Coronary artery (tissue), 2 donors: ENCODE measurements around the gene CACNA1B.

Source experiments
- DNase-seq: peaks from one replicate; pipeline ENCODE4 v3.0.0-alpha.2; 2017; ENCODE audit warnings: low spot score
- H3K27ac ChIP-seq, 2 donors: fragments of 200-600 bp; sonication (generic); one replicate each; pipeline ENCODE4 v1.5.1; 2016 to 2019
- H3K4me3 ChIP-seq: fragments of 200-600 bp; sonication (generic); 2 replicates; pipeline ENCODE4 v1.5.1; 2016; ENCODE audit warnings: mild to moderate bottlenecking, moderate library complexity
- TF ChIP-seq, protein P1 (sequence below): fragments of 200-600 bp; sonication (generic); IDR thresholded peaks from one replicate; pipeline ENCODE4 v1.5.1; 2019; ENCODE audit warnings: antibody characterized with exemption

CACNA1B gene

DNA sequence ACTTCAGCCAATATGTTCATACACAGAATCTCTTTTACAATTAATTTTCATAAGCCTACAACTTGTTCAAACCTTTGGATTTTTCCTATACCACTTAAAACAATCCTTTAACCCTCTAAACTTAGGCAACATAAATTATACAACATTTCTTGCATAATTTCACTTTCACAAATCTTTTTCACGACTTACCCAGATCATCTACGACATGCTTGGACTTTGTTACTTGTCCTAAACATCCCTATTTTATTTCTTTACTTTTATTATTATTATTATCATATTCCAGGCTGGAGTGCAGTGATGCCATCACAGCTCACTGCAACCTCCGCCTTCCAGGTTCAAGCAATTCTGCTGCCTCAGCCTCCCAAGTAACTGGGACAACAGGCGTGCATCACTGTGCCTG is 68.0 kb downstream of the CACNA1B start:
- Histone ChIP-seq H3K27ac (no peak overlapping the region), H3K4me3 (no peak overlapping the region)
- TF ChIP-seq, protein P1, sequence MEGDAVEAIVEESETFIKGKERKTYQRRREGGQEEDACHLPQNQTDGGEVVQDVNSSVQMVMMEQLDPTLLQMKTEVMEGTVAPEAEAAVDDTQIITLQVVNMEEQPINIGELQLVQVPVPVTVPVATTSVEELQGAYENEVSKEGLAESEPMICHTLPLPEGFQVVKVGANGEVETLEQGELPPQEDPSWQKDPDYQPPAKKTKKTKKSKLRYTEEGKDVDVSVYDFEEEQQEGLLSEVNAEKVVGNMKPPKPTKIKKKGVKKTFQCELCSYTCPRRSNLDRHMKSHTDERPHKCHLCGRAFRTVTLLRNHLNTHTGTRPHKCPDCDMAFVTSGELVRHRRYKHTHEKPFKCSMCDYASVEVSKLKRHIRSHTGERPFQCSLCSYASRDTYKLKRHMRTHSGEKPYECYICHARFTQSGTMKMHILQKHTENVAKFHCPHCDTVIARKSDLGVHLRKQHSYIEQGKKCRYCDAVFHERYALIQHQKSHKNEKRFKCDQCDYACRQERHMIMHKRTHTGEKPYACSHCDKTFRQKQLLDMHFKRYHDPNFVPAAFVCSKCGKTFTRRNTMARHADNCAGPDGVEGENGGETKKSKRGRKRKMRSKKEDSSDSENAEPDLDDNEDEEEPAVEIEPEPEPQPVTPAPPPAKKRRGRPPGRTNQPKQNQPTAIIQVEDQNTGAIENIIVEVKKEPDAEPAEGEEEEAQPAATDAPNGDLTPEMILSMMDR = no peak
- DNase-seq = no peak

- Histone ChIP-seq H3K4me3 (no peak overlapping the region), H3K27ac (no peak overlapping the region)
- TF ChIP-seq, protein P1 = no peak
- DNase-seq = no peak
Observed at GRCh38 chr9:137946993-137947392, 69.4 kb downstream of the CACNA1B start.

DNA sequence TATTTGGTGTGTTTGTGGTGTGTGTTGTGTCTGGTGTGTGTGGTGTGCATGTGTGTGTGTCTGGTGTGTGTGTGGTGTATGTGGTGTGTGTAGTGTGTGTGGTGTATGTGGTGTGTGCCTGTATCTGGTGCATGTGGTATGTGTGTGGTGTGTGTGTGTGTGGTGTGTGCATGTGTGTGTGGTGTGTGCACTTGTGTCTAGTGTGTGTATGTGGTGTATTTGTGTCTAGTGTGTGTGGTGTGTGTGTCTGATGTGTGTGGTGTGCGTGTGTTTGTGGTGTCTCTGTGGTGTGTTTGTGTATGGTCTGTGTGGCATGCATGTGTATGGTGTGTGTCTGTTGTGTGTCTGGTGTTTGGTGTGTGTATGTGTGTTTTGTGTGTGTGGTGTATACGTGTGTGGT is 71.1 kb downstream of the CACNA1B start:
- no peak for DNase-seq
- TF ChIP-seq, protein P1 = no peak
- no peak overlapping the region for H3K4me3 ChIP-seq
- H3K27ac ChIP-seq = no peak overlapping the region

- TF ChIP-seq, protein P1 = no peak
- H3K27ac ChIP-seq = no peak overlapping the region
- DNase-seq = no peak
Observed at GRCh38 chr9:137949260-137949659, 71.7 kb downstream of the CACNA1B start.

DNA sequence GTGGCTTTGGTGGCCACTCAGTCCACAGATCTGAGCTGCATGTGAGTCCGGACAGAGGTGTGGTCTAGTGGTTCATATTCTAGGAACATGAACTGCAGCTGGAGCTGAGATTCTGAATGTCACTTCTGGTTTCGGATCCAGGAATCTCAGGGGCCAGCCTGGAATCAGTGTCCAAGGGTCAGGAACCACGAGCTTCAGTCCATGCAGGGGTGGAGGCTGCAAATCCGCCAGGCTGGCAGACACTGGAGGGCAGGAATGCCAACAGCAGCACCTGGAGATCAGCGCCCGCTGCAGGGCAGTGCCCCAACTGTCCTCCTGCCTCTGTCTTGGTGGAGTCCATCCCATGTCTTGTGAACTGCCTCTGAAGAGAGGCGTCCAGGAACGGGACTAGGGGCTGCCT is 73.5 kb downstream of the CACNA1B start:
- TF ChIP-seq, protein P1 = no peak
- DNase-seq = no peak
- Histone ChIP-seq H3K27ac (no peak overlapping the region), H3K4me3 (no peak overlapping the region)

More at GRCh38 chr9:137949260-137949659, 71.7 kb downstream of the CACNA1B start:
- no peak overlapping the region for H3K4me3 ChIP-seq

DNA sequence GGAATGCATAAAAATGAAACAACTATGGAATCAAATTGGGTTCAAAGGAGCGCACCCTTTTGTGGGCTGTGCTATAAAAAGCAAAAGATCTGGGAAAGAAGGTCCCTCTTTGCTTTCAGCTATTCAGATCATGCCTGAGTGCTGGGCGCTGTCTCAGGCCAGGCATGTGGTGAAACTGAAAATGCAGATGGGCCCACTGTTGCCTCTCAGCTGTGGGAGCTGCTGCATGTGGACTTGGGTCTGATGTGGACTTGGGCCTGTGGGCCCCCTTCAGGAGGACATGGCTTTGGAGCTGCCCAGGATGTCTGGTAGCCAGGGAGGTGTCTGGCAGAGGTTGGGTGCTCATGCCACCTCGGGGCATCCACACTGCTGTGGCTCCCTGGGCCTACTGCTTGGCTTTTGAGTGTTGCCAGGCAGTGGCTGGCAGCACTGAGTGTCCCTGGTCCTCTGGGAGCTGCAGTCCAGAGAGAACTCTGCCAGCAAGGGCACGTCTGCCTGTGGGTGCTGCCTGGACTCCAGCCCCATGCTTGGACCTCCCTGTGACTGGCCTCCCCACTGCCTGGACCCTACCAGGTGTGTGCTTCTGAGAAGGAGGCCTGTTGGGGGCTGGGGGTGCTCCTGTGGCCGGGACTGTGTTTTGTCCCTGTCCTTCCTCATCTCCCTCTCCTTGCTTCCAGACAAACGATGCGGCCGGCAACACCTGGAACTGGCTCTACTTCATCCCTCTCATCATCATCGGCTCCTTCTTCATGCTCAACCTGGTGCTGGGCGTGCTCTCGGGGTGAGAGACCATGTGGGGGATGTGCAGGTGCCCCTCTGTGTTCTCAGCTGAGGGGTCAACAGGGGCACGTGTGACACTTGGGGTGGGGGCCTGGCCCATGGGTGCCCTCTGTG is 74.3 kb downstream of the CACNA1B start:
- DNase-seq = no peak
- no peak overlapping the region for H3K4me3 ChIP-seq
- TF ChIP-seq, protein P1 = no peak

More for the DNA sequence above, 74.3 kb downstream of the CACNA1B start:
- no peak overlapping the region for H3K27ac ChIP-seq
